Fibroblast of lung (primary cell): ENCODE measurements around the gene AGAP1. TPM values are rescaled to one million over a fixed set of nuclear protein-coding genes. Genes with fewer than 3 reads are reported as not detected.
A peak's percentile ranks its signal among the peaks of the same experiment; 100 is the strongest.

Source experiments
- DNase-seq, 2 donors: peaks; one replicate each; pipeline versions ENCODE4 v3.0.0 to v3.0.0-alpha.2; 2010; ENCODE audit warnings: low read depth in 2 of 2
- H2AFZ ChIP-seq: 2 replicates; pipeline ENCODE4 v1.5.1; 2012; ENCODE audit warnings: low read length, control low read depth, inconsistent platforms
- H3K27ac ChIP-seq: 2 replicates; pipeline ENCODE4 v1.5.1; 2011; ENCODE audit warnings: low read length, control low read depth; ENCODE audit not compliant: insufficient read depth
- H3K27me3 ChIP-seq: 2 replicates; pipeline ENCODE4 v1.5.1; 2011; ENCODE audit warnings: mild to moderate bottlenecking, low read length; ENCODE audit not compliant: control insufficient read depth, insufficient read depth
- H3K36me3 ChIP-seq: 2 replicates; pipeline ENCODE4 v1.5.1; 2011; ENCODE audit warnings: low read length; ENCODE audit not compliant: control insufficient read depth, insufficient read depth
- H3K4me1 ChIP-seq: 2 replicates; pipeline ENCODE4 v1.5.1; 2011; ENCODE audit warnings: low read length; ENCODE audit not compliant: control insufficient read depth, insufficient read depth; ENCODE audit errors: extremely low read depth
- H3K4me2 ChIP-seq: 2 replicates; pipeline ENCODE4 v1.5.1; 2011; ENCODE audit warnings: low read length, control low read depth; ENCODE audit not compliant: insufficient read depth; ENCODE audit errors: extremely low read depth
- H3K4me3 ChIP-seq, 4 experiments: fragments of 200-600 bp in 1 of 4; sonication (generic) in 1 of 4; replicated peaks in 1 of 4; 2 replicates each; pipeline ENCODE4 v1.5.1; 2011 to 2016; ENCODE audit warnings: low read length in 4 of 4, low read depth in 3 of 4, mild to moderate bottlenecking in 3 of 4, control low read depth in 2 of 4, inconsistent platforms in 1 of 4, mixed read lengths in 1 of 4; ENCODE audit not compliant: insufficient read depth in 1 of 4; ENCODE audit errors: control extremely low read depth in 1 of 4
- H3K79me2 ChIP-seq: 2 replicates; pipeline ENCODE4 v1.5.1; 2012; ENCODE audit warnings: mild to moderate bottlenecking, low read length, inconsistent platforms; ENCODE audit not compliant: control insufficient read depth, insufficient read depth
- H3K9ac ChIP-seq: 2 replicates; pipeline ENCODE4 v1.5.1; 2011; ENCODE audit warnings: mild to moderate bottlenecking, low read length, control low read depth; ENCODE audit not compliant: insufficient read depth
- H3K9me3 ChIP-seq: 2 replicates; pipeline ENCODE4 v1.5.1; 2012; ENCODE audit warnings: low read depth, low read length; ENCODE audit not compliant: control insufficient read depth, insufficient read depth
- H4K20me1 ChIP-seq: 2 replicates; pipeline ENCODE4 v1.5.1; 2011; ENCODE audit warnings: low read length; ENCODE audit not compliant: control insufficient read depth, insufficient read depth; ENCODE audit errors: extremely low read depth
- EZH2 ChIP-seq: IDR thresholded peaks from 2 replicates; pipeline ENCODE4 v1.5.1; 2012; ENCODE audit warnings: low read length, control low read depth, mild to moderate bottlenecking; ENCODE audit errors: missing control alignments
- polyA plus RNA-seq, 2 donors: library from polyadenylated mRNA; depleted of rRNA in 1 of 2; stranded (reverse) in 1 of 2; unstranded in 1 of 2; fragments of >200 nt; gene quantifications; 2 replicates each; pipeline ENCODE4 v1.2.1, GENCODE V29; 2011 to 2012; ENCODE audit warnings: missing spikeins in 1 of 2
- total RNA-seq: library from RNA; depleted of rRNA; stranded (reverse); fragments of >200 nt; gene quantifications from 2 replicates; pipeline ENCODE4 v1.2.1, GENCODE V29; 2014
- TF ChIP-seq, protein P1 (sequence below), 2 donors: IDR thresholded peaks in 1 of 2; conservative IDR thresholded peaks in 1 of 2; 1 replicate in 1 of 2; 2 replicates in 1 of 2; pipeline ENCODE4 v1.5.1; 2011 to 2012; ENCODE audit warnings: low read length in 2 of 2, control low read depth in 1 of 2, inconsistent platforms in 1 of 2, low read depth in 1 of 2, mild to moderate bottlenecking in 1 of 2

Gene AGAP1
- total and polyA plus RNA-seq, 2 donors (not counting 1 experiment from before 2014, with no cell fraction given), result 10.6 to 14.0 TPM

DNA sequence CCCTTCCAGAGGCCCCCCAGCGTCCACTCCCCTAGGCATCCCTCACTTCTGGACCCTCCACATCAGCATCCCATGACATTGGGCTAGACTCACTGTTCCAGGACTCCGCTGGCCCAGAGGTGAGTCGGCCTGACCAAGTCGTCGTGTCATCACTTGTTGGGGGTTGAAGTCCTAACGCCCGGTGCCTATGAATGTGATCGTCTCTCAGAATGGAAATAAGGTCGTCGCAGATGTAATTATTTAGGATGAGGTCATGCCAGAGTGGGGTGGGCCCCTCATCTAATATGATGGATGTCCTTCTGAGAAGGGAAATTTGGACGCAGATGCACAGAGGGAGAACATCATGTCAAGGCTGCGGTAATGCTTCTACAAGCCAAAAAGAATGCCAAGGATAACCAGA is 142.7 kb downstream of the AGAP1 start:
- H3K9me3 ChIP-seq, result no peaks in the 10 kb centered on the region
- no peak overlapping the region for H3K9ac ChIP-seq
- H3K27ac ChIP-seq, result no peak overlapping the region
- H3K27me3 ChIP-seq, result no peaks in the 10 kb centered on the region
- TF ChIP-seq EZH2, result no peak
- TF ChIP-seq, protein P1, sequence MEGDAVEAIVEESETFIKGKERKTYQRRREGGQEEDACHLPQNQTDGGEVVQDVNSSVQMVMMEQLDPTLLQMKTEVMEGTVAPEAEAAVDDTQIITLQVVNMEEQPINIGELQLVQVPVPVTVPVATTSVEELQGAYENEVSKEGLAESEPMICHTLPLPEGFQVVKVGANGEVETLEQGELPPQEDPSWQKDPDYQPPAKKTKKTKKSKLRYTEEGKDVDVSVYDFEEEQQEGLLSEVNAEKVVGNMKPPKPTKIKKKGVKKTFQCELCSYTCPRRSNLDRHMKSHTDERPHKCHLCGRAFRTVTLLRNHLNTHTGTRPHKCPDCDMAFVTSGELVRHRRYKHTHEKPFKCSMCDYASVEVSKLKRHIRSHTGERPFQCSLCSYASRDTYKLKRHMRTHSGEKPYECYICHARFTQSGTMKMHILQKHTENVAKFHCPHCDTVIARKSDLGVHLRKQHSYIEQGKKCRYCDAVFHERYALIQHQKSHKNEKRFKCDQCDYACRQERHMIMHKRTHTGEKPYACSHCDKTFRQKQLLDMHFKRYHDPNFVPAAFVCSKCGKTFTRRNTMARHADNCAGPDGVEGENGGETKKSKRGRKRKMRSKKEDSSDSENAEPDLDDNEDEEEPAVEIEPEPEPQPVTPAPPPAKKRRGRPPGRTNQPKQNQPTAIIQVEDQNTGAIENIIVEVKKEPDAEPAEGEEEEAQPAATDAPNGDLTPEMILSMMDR (conservative IDR thresholded peaks at IDR 0.05 in 1 of 2, IDR thresholded peaks at IDR 0.05 in 1 of 2; ENCODE audit: low read depth in 1 of 2, low read length in 2 of 2), result no peak
- peaks cover 26% of the 10 kb centered on the region for H3K4me1 ChIP-seq
- no peaks in the 10 kb centered on the region for H4K20me1 ChIP-seq
- no peaks in the 10 kb centered on the region for H3K36me3 ChIP-seq
- H3K79me2 ChIP-seq, result no peaks in the 10 kb centered on the region
- H3K4me2 ChIP-seq, result no peak overlapping the region
- no peak for DNase-seq
- no peak overlapping the region for H3K4me3 ChIP-seq
- no peak overlapping the region for H2AFZ ChIP-seq

DNA sequence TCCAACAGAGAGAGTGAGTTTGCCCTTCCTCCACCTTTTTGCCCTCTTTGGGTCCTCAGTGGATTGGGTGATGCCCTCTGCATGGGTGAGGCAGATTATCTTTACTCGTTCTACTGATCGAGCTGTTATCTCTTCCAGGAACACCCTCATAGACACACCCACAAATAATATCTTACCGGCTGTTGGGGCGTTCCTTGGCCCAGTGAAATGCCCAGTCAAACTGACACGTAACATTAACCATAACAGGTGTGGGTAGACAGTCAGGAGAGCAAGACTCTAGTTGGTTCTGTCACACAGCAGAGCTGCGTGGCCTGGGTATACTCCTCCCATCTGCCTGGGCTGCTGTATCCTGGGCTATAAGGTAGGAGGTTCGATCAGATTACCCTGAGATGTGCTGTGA is 144.1 kb downstream of the AGAP1 start:
- peaks cover 39% of the 10 kb centered on the region for H3K4me1 ChIP-seq
- H3K4me3 ChIP-seq, result no peak overlapping the region
- DNase-seq, result no peak
- no peaks in the 10 kb centered on the region for H4K20me1 ChIP-seq
- H3K27ac ChIP-seq, result no peak overlapping the region
- H3K36me3 ChIP-seq, result no peaks in the 10 kb centered on the region
- no peaks in the 10 kb centered on the region for H3K9me3 ChIP-seq
- no peak overlapping the region for H3K9ac ChIP-seq
- no peak for TF ChIP-seq EZH2
- TF ChIP-seq, protein P1 (conservative IDR thresholded peaks at IDR 0.05 in 1 of 2, IDR thresholded peaks at IDR 0.05 in 1 of 2; ENCODE audit: low read depth in 1 of 2, low read length in 2 of 2), result no peak
- no peak overlapping the region for H2AFZ ChIP-seq
- no peak overlapping the region for H3K4me2 ChIP-seq
- no peaks in the 10 kb centered on the region for H3K27me3 ChIP-seq
- peaks cover 2% of the 10 kb centered on the region for H3K79me2 ChIP-seq

DNA sequence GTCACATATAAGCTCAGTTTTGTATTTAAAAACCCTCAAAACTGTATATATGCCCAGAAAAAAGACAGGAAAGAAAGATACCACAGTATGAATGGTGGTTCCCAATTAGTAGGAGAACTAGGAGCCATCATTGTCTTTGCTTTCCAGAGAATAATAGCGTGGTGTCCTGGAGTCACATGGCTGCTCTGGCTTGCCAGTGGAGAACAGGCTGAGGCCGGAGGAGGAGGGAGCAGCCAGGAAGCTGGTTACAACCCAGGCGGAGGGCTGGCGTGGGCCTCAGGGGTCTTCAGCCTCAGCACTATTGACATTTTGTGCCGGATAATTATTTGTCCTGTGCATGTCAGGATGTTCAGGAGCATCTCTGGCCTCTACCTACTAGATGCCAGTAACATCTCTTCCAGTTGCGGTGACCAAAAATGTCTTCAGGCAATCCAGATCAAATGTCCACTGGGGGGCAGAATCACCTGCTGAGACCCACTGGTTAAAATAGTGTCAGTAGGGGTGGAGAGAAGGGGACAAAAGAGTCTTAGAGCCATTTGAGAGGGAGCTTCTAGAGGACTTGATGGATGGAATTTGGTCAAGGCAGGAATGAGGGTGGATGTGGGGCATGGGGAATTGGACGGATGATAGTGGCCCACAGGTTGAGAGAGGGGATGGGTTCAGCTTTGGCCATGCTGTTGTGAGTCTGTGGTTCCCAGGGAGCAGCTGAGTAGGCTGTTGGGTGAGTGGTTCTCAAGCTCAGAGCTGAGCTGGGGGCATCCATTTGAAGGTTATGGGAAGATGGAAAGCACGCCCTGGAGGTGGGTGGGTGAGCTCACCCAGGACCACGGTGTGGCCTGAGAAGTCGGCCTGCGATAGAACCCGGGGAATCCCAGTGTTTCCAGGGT is 144.9 kb downstream of the AGAP1 start:
- Histone ChIP-seq H2AFZ (no peak overlapping the region), H3K79me2 (peaks cover 3% of the 10 kb centered on the region), H3K27ac (peak overlapping the region; percentile 91), H3K27me3 (no peaks in the 10 kb centered on the region), H3K4me3 (no peak overlapping the region), H3K36me3 (no peaks in the 10 kb centered on the region), H3K4me1 (peaks cover 39% of the 10 kb centered on the region), H3K4me2 (peak overlapping the region; percentile 21), H3K9ac (peak overlapping the region; percentile 3), H3K9me3 (no peaks in the 10 kb centered on the region), H4K20me1 (no peaks in the 10 kb centered on the region)
- no peak for DNase-seq
- TF ChIP-seq EZH2, result no peak
- TF ChIP-seq, protein P1 (conservative IDR thresholded peaks at IDR 0.05 in 1 of 2, IDR thresholded peaks at IDR 0.05 in 1 of 2; ENCODE audit: low read depth in 1 of 2, low read length in 2 of 2), result peak in 1 of 2 donors; percentile 10
